Amniotic epithelial cell (primary cell): Measurements from ENCODE around the gene HOTAIR.
A peak's percentile ranks its signal among the peaks of the same experiment; 100 is the strongest.

Experiments used
- DNase-seq: peaks from one replicate; pipeline ENCODE4 v3.0.0-alpha.2; 2010; ENCODE audit warnings: low read depth

Gene HOTAIR

DNA sequence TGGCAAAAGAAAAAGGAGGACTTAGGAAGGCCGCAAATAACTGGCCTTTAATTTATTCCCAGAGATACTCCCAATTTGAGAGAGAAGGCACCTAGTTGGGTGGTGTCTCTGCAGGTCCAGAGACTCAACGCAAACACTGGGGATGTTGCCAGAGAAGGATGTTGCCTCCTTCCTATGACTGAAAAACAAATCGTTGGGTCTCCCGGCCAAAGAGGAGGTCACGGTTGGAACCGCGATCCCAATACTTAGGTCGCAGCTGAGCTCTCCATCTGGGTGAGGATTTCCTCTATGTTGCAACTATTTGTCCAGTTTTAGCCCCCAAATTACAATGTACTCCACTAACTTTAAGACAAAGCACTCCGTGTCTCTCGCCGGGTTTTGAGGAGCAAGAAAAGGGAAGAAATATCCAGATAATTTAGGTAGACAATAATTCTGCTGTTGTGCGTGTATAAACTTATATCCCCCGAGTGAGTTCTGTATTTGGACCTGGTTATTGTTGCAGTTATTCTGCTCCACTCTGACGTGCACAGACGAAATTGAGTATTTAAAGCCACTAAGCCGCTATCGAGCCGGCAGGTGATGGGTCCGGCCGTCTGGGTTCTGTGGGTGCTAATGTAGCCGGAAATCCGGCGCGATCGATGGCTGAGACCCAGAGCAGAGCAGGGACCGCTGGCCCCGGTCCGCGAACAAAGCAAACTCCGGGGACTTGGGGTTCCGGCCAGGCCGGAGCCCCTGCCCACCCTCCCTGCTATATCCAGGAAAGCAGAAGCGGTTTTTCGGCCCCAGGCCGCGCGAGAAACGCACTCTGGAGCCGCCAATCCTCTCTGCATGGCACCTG lies 14.3 kb downstream of the HOTAIR start:
- no peak for DNase-seq

DNA sequence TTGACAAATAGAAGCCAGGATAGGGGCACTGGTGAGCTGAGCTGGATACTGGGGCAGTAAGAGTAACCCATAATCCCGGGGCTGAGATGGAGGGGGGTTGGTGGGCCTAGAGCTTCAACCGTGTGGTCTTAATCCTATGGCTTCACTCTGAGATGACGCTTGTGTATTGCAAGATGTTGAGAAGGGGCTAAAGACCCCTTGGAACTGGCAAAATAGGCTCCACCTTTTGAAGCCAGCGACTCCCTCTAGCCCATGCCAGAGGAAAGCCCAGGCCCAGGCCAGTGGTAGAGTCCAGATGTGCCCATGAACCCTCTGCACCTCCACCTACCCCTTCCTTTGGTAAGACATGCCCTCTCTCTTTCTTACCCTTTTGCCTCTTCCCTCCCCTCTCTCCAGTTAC lies 15.4 kb downstream of the HOTAIR start:
- DNase-seq: no peak

- DNase-seq: no peak
Measured at GRCh38 chr12:53958128-53958527, 16.6 kb downstream of the HOTAIR start.

- no peak for DNase-seq
Measured at GRCh38 chr12:53956914-53957536, 17.7 kb downstream of the HOTAIR start.

DNA sequence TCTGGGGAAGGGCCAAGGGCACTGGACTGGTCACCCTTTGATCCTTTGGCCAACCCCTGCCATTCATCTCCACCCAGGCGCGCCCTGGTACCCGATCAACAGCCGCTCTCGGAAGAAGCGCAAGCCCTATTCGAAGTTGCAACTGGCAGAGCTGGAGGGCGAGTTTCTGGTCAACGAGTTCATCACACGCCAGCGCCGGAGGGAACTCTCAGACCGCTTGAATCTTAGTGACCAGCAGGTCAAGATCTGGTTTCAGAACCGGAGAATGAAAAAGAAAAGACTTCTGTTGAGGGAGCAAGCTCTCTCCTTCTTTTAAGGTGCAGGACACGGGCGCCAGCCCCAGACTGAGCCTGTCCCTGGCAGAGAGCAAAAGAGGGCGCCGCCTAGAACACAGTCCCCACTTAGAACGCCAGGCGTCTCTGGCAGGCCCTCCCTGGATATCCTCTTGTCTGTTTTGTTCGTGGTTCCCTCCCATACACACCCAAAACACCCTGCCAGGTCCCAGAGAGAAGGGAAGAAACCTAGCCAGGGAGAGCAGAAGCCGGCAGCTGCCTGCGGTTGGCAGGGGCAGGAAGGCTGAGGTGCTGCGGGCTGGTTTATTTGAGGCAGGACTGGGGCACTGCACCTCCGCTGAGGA lies 18.4 kb downstream of the HOTAIR start:
- DNase-seq: no peak

DNA sequence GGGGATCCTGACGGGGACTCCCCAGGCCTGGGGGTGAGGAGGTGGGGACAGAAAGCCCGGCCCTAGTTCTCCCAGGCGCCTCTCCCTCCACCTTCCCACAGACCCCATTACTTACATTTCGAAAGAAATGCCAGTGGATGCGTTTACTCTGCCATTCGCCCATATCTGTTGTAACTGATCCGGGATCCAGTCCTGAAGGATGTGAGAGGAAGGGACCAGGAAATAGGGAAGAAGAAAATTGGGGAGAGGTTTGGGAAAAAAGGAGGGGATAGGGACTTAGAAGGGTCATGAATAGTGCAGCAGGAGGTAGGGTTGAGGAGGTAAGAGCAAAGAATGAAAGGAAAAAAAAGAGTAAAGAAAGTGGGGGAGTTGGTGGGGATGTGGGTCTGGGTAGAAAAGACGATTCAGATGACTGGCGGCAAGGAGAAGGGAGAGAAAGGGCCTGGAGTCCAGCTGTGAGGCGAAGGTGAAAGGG lies 18.9 kb downstream of the HOTAIR start:
- no peak for DNase-seq

DNA sequence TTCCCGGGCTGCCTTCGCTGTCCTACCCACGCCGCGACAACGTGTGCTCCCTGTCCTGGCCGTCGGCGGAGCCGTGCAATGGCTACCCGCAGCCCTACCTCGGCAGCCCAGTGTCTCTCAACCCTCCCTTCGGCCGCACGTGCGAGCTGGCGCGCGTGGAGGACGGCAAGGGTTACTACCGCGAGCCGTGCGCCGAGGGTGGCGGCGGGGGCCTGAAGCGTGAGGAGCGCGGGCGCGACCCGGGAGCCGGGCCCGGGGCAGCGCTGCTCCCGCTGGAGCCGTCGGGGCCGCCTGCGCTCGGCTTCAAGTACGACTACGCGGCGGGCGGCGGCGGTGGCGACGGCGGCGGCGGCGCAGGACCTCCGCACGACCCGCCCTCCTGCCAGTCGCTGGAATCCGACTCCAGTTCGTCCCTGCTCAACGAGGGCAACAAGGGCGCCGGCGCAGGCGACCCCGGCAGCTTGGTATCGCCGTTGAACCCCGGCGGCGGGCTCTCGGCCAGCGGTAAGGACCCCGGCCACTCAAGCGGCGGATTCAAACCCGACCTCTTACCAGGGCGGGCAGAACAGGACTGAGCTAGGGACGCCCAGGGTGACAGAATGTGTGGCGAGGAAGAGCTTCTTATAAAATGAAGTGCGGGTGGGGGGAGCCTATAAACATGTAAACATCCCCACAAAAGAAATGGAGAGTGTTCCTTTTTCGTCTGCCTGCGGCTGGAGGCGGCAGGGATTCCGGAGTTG lies 19.5 kb downstream of the HOTAIR start:
- no peak for DNase-seq

GRCh38 chr12:53954694-53955035 lies 20.1 kb downstream of the HOTAIR start, which contains the start of gene HOXC12:
Gene HOXC12 (plus strand): TSS chr12:53954903. CDS start chr12:53954930, 27 bp downstream.
- no peak for DNase-seq

GRCh38 chr12:53953831-53954693 lies 20.7 kb downstream of the HOTAIR start:
- DNase-seq: no peak

DNA sequence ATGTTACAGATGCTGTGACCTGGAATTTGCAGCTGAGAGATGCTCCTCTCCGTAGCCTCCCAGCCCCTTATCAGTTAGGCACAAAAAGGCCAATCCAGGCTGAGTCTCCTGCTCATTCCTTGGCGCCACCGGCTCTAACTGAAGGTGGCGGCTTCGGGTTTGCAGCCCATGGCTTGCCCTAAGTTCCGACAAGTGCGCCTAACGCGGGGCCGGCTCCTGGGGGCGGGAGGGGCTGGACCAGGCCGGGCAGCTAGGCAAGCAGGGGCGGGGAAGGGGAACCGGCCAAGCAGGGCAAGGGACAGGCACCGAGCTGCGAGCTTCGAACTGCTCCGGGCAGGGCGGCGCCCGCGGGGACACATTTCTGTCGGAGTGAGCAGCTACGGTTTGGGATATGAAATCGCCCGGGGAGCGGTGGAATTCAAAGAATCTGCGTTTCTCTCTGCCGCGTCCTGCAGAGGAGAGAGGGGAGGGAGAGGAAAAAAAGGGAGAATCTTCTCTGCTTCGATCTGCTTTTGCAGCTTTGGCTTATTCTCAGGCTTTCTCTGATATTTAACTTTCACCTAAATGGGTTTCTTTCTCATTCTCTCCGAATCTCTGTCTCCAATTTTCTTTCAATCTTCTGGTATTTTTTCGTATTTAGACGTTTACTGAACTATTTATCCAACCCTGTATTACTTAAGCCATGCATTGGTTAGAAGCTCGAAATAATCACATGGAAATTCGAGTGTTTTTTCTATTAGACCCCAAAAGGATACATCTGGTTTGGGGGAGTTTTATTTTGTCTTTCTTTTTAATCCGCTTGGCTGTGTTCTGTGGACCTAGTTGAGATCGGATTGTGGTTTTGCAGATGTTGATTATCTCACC lies 21.7 kb downstream of the HOTAIR start:
- no peak for DNase-seq

- peak; percentile 8 for DNase-seq
Measured at GRCh38 chr12:53952335-53952694, 22.4 kb downstream of the HOTAIR start.

DNA sequence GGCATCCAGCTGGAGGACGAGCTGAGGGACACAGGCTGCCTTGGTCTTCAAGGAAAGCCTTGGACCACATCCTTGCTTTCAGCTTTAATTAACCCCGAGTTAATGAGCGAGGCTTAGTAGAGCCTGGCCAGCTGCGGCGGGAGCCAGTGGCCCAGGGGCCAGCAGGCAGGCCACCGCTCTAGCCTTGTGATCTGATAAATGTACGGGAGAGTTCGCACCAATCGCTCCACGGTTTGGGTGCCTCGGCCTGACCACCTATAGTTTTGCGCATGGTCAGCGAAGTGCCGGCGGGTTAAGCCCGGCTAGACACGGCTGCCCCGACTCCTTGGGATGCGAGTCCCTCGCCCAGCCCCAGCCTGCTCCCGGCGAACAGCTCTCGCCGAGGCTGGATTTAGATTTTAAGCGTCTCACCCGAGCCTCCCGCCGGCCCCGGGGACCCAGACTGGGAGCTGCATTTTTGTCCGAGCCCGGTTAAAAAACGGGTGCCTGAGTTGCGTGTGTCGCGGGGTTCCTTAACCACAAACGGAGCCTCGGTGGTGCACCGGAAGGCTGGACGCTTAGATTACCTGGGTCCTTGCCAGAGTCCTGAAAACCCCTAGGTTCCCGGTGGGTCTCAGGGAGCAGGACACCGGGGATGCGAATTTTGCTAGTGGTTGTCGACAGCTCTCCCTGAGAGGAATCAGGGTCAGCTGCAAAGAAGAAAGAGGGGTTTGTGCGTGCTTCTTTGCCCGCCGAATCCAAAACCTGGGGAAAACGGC lies 23.0 kb downstream of the HOTAIR start:
- DNase-seq: no peak

DNA sequence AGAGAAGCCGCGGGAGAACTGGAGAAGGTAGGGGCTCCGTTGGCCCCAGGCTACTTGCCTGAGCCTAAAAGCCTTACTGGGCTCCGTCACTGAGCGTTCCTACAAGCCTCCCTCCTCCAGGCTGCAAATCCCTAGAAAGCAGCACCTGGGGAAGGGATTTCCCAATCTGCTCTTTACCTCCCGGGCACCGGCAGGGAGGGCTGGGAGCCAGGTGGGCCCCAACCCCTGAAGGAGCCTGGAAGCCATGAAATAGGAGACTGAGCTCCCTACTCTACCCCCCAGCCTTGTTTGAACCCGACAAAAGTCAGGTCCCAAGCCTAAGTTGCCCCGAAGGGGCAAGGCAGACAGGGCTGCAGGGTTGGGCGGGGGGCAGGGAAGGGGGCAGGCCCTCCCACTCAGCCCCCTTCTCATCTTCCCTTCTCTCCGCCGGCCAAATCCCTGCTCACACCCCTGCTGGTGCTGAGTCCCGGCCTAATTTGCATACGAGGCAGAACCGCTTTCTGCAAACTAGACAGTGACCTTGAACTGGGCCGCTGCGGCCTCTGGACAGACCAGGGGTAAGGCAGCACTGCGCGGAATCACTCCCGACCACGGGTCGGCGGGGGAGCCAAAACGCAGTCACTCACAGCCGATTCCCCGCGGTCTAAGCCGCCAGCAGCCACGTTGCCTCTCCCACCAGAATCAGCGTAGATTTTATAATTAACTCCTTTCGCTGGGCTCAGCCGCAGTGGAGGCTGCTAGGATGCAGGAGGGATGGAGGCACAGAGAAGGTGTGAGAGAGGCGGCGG lies 23.8 kb downstream of the HOTAIR start:
- DNase-seq: no peak

GRCh38 chr12:53950437-53950773 lies 24.3 kb downstream of the HOTAIR start:
- no peak for DNase-seq

- DNase-seq: no peak
Measured at GRCh38 chr12:53949631-53950436, 24.9 kb downstream of the HOTAIR start.

DNA sequence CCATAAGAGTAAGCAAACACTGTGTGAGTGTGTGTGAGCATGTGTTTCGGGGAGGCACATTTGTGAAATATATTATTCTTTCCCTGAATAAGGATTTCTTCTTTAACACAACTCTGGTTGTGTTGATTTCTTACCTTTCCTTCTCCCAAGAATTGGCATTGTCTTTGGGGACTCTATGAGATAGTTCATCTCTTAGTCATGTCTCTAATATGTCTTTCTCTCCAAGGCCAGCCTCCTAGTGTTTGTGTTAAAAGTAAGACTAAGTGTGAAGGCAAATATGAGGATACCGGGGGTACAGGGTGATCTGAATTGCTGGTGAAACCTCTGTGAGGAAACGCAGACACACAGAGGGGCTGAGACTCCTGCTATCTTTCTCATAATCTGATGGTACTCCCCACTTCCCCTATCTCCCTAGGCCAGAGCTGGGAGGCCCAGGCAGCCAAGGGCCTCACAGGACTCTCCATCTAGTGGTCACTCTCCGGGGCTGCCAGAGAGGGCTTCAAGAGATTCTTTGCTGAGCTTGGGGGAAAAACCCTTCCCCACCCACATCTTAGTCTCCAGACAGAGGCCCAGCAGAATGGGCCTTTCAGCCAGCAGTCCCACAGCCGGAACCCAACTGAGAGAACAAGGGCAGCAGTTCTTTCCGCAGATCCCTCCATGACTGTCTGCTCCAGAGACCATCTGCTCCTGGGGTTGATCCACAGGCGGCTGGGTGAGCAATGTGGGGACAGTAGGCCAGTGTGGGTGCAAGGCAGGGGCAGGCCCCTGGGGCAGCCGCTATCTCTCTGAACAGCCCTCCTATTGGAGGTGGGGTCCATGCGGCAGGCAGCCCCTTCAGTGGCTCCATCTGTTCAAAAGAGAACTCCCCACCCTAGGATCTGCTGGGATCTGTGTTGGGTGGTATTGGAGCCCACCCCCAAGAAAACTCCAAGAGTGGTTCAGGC lies 25.8 kb downstream of the HOTAIR start:
- no peak for DNase-seq

- DNase-seq: no peak
Measured at GRCh38 chr12:53947743-53948142, 27.0 kb downstream of the HOTAIR start.
